ENCODE measurements around the gene GJB3.
"Not testable (repeated sequence)": the region's sequence is repeated elsewhere in the genome, so short reads cannot be mapped to it uniquely, and the experiment has no call there.

Gene GJB3

GRCh38 chr1:34770891-34771504, 10.0 kb upstream of the GJB3 start:
- H3K9me3 ChIP-seq (ENCODE audit: control insufficient read depth, insufficient read depth, low read length): no peaks in the 10 kb centered on the region
- peaks cover 6% of the 10 kb centered on the region; the same call in 1 of the 2 replicates for H3K27me3 ChIP-seq (ENCODE audit: control insufficient read depth, low read length)
- TF ChIP-seq CTCF (IDR thresholded peaks at IDR 0.05; ENCODE audit: low read depth, low read length, poor library complexity, severe bottlenecking) (no peak), EZH2phosphoT487 (IDR thresholded peaks at IDR 0.05; ENCODE audit: borderline replicate concordance, low read length) (no peak)
- H3K27ac ChIP-seq (ENCODE audit: low read depth, low read length): no peak overlapping the region
- no peaks in the 10 kb centered on the region for H3K4me1 ChIP-seq (ENCODE audit: control insufficient read depth, low read length)
- no peaks in the 10 kb centered on the region for H4K20me1 ChIP-seq (ENCODE audit: control insufficient read depth, insufficient read depth, low read depth, low read length)
- H3F3A ChIP-seq (ENCODE audit: control insufficient read depth, insufficient read depth): no peaks in the 10 kb centered on the region
- H3K9me2 ChIP-seq (replicated peaks; ENCODE audit: control insufficient read depth, low read length): no peaks in the 10 kb centered on the region
- no peak overlapping the region for H3K4me2 ChIP-seq (ENCODE audit: low read length)
- H3K4me3 ChIP-seq (ENCODE audit: low read length): no peak overlapping the region
- H3K36me3 ChIP-seq (ENCODE audit: control insufficient read depth, low read length): no peaks in the 10 kb centered on the region
- H3K79me2 ChIP-seq (ENCODE audit: control insufficient read depth, low read length): no peaks in the 10 kb centered on the region

- Histone ChIP-seq H3K9me2 (replicated peaks; ENCODE audit: control insufficient read depth, low read length) (no peaks in the 10 kb centered on the region), H3K27me3 (ENCODE audit: control insufficient read depth, low read length) (peaks cover 6% of the 10 kb centered on the region; the same call in 1 of the 2 replicates), H3F3A (ENCODE audit: control insufficient read depth, insufficient read depth) (no peaks in the 10 kb centered on the region), H4K20me1 (ENCODE audit: control insufficient read depth, insufficient read depth, low read depth, low read length) (no peaks in the 10 kb centered on the region), H3K9me3 (ENCODE audit: control insufficient read depth, insufficient read depth, low read length) (no peaks in the 10 kb centered on the region), H3K4me1 (ENCODE audit: control insufficient read depth, low read length) (no peaks in the 10 kb centered on the region), H3K27ac (ENCODE audit: low read depth, low read length) (no peak overlapping the region), H3K36me3 (ENCODE audit: control insufficient read depth, low read length) (no peaks in the 10 kb centered on the region), H3K79me2 (ENCODE audit: control insufficient read depth, low read length) (no peaks in the 10 kb centered on the region), H3K4me3 (ENCODE audit: low read length) (no peak overlapping the region), H3K4me2 (ENCODE audit: low read length) (no peak overlapping the region)
- TF ChIP-seq EZH2phosphoT487 (IDR thresholded peaks at IDR 0.05; ENCODE audit: borderline replicate concordance, low read length) (no peak), CTCF (IDR thresholded peaks at IDR 0.05; ENCODE audit: low read depth, low read length, poor library complexity, severe bottlenecking) (no peak)
Measured at GRCh38 chr1:34771573-34772371, 9.2 kb upstream of the GJB3 start.

DNA sequence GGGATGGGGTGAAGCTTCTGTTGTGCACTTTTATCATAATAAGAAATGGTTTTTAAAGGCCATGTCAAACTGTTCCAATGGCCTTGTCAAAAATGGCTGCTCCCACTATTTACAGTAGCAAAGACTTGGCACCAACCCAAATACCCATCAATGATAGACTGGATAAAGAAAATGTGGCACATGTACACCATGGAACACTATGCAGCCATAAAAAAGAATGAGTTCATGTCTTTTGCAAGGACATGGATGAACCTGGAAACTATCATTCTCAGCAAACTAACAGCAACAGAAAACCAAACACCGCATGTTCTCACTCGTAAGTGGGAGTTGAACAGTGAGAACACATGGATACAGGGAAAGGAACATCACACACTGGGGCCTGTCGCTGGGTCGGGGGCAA, 7.9 kb upstream of the GJB3 start:
- not testable (repeated sequence) for H3K9me2 ChIP-seq (replicated peaks; ENCODE audit: control insufficient read depth, low read length); H3K36me3 ChIP-seq (ENCODE audit: control insufficient read depth, low read length); H3F3A ChIP-seq (ENCODE audit: control insufficient read depth, insufficient read depth); H3K9me3 ChIP-seq (ENCODE audit: control insufficient read depth, insufficient read depth, low read length); H4K20me1 ChIP-seq (ENCODE audit: control insufficient read depth, insufficient read depth, low read depth, low read length); H3K4me1 ChIP-seq (ENCODE audit: control insufficient read depth, low read length); H3K27me3 ChIP-seq (ENCODE audit: control insufficient read depth, low read length); H3K4me2 ChIP-seq (ENCODE audit: low read length); H3K79me2 ChIP-seq (ENCODE audit: control insufficient read depth, low read length); H3K4me3 ChIP-seq (ENCODE audit: low read length); H3K27ac ChIP-seq (ENCODE audit: low read depth, low read length)

GRCh38 chr1:34774957-34775356, 6.1 kb upstream of the GJB3 start:
- TF ChIP-seq CTCF (IDR thresholded peaks at IDR 0.05; ENCODE audit: low read depth, low read length, poor library complexity, severe bottlenecking) (no peak), EZH2phosphoT487 (IDR thresholded peaks at IDR 0.05; ENCODE audit: borderline replicate concordance, low read length) (no peak)
- Histone ChIP-seq H3F3A (ENCODE audit: control insufficient read depth, insufficient read depth) (no peaks in the 10 kb centered on the region), H3K27me3 (ENCODE audit: control insufficient read depth, low read length) (peaks cover 2% of the 10 kb centered on the region; the same call in 1 of the 2 replicates)

More at GRCh38 chr1:34774957-34775356, 6.1 kb upstream of the GJB3 start:
- no peak overlapping the region for H3K27ac ChIP-seq (ENCODE audit: low read depth, low read length)
- H3K9me3 ChIP-seq (ENCODE audit: control insufficient read depth, insufficient read depth, low read length): no peaks in the 10 kb centered on the region
- no peaks in the 10 kb centered on the region for H3K36me3 ChIP-seq (ENCODE audit: control insufficient read depth, low read length)
- H3K4me3 ChIP-seq (ENCODE audit: low read length): no peak overlapping the region
- H3K9me2 ChIP-seq (replicated peaks; ENCODE audit: control insufficient read depth, low read length): no peaks in the 10 kb centered on the region
- no peaks in the 10 kb centered on the region for H3K4me1 ChIP-seq (ENCODE audit: control insufficient read depth, low read length)
- no peak overlapping the region for H3K4me2 ChIP-seq (ENCODE audit: low read length)
- no peaks in the 10 kb centered on the region for H3K79me2 ChIP-seq (ENCODE audit: control insufficient read depth, low read length)
- H4K20me1 ChIP-seq (ENCODE audit: control insufficient read depth, insufficient read depth, low read depth, low read length): no peaks in the 10 kb centered on the region
